SK-N-SH (cell line): Measurements from ENCODE around the gene NYNRIN. TPM values are rescaled to one million over a fixed set of nuclear protein-coding genes. Genes with fewer than 3 reads are reported as not detected.

Experiments used
- CTCF ChIA-PET: fragments of 300-600, 350-600 bp; formaldehyde crosslinking; extraction: SDS; loops from one replicate; lab custom pipeline; 2021; lab: Yijun Ruan, JAX
- POLR2A ChIA-PET: fragments of 350-600 bp; sonication (Branson Sonifier 250); formaldehyde crosslinking; extraction: SDS; loops from one replicate; lab custom pipeline; 2020; ENCODE audit warnings: antibody characterized with exemption, inconsistent platforms; lab: Yijun Ruan, JAX
- DNase-seq: peaks from one replicate; pipeline ENCODE4 v3.0.0; 2012
- H2AFZ ChIP-seq: fragments of 200-600 bp; sonication (generic); 2 replicates; pipeline ENCODE4 v1.8.1; 2016; ENCODE audit warnings: antibody characterized with exemption, mild to moderate bottlenecking, low read depth
- H3F3A ChIP-seq: fragments of 200-600 bp; sonication (generic); replicated peaks from 2 replicates; pipeline ENCODE3; 2016; ENCODE audit warnings: antibody characterized with exemption, mild to moderate bottlenecking; ENCODE audit not compliant: insufficient read depth
- H3K27ac ChIP-seq, 2 experiments: fragments of 200-500 bp in 1 of 2; fragments of 200-600 bp in 1 of 2; sonication (Bioruptor generic) in 1 of 2; sonication (generic), shearing (Covaris generic) in 1 of 2; 2 replicates each; pipeline versions ENCODE4 v1.5.1 to v1.6.1; 2014 to 2016; ENCODE audit warnings: low read depth in 2 of 2, inconsistent platforms in 1 of 2, low read length in 1 of 2, mild to moderate bottlenecking in 1 of 2, mixed read lengths in 1 of 2
- H3K27me3 ChIP-seq: fragments of 200-600 bp; sonication (generic), shearing (Covaris generic); 2 replicates; pipeline ENCODE4 v1.6.1; 2016; ENCODE audit warnings: mixed run types; ENCODE audit not compliant: insufficient read depth
- H3K36me3 ChIP-seq, 2 experiments: fragments of 200-500 bp in 1 of 2; fragments of 200-600 bp in 1 of 2; sonication (Bioruptor generic) in 1 of 2; sonication (generic) in 1 of 2; replicated peaks in 1 of 2; 2 replicates each; pipeline versions ENCODE3 to v1.5.1; 2014 to 2016; ENCODE audit warnings: low read length in 1 of 2, mild to moderate bottlenecking in 1 of 2; ENCODE audit not compliant: insufficient read depth in 2 of 2, control insufficient read depth in 1 of 2
- H3K4me1 ChIP-seq, 2 experiments: fragments of 200-500 bp in 1 of 2; fragments of 200-600 bp in 1 of 2; sonication (Bioruptor generic) in 1 of 2; sonication (generic), shearing (Covaris generic) in 1 of 2; 2 replicates each; pipeline versions ENCODE4 v1.5.1 to v1.6.1; 2014 to 2016; ENCODE audit warnings: low read depth in 1 of 2, low read length in 1 of 2, mixed run types in 1 of 2; ENCODE audit not compliant: insufficient read depth in 2 of 2, control insufficient read depth in 1 of 2
- H3K4me2 ChIP-seq: fragments of 200-600 bp; sonication (generic), shearing (Covaris generic); 2 replicates; pipeline ENCODE4 v1.6.1; 2017; ENCODE audit warnings: mixed run types
- H3K4me3 ChIP-seq, 2 experiments: fragments of 200-500 bp in 1 of 2; fragments of 200-600 bp in 1 of 2; sonication (Bioruptor generic) in 1 of 2; sonication (generic), shearing (Covaris generic) in 1 of 2; 2 replicates each; pipeline versions ENCODE4 v1.5.1 to v1.8.1; 2014 to 2016; ENCODE audit warnings: low read depth in 2 of 2, inconsistent platforms in 1 of 2, low read length in 1 of 2, mild to moderate bottlenecking in 1 of 2, mixed read lengths in 1 of 2, moderate library complexity in 1 of 2
- H3K79me2 ChIP-seq: fragments of 200-600 bp; sonication (generic); 2 replicates; pipeline ENCODE4 v1.8.1; 2017; ENCODE audit warnings: mild to moderate bottlenecking; ENCODE audit not compliant: insufficient read depth
- H3K9ac ChIP-seq: fragments of 200-600 bp; sonication (generic); 2 replicates; pipeline ENCODE4 v1.6.1; 2017; ENCODE audit warnings: mixed run types
- H3K9me2 ChIP-seq: fragments of 200-600 bp; sonication (generic); 2 replicates; pipeline ENCODE4 v1.6.1; 2017; ENCODE audit warnings: mixed run types
- H3K9me3 ChIP-seq: fragments of 200-600 bp; sonication (generic); 2 replicates; pipeline ENCODE4 v1.6.1; 2017; ENCODE audit warnings: mixed run types, mild to moderate bottlenecking, moderate library complexity
- H4K20me1 ChIP-seq: fragments of 200-600 bp; sonication (generic); 2 replicates; pipeline ENCODE4 v1.6.1; 2017; ENCODE audit warnings: mild to moderate bottlenecking, mixed run types; ENCODE audit not compliant: insufficient read depth
- EZH2phosphoT487 ChIP-seq: fragments of 200-600 bp; sonication (generic); IDR thresholded peaks from 2 replicates; pipeline ENCODE4 v1.6.1; 2017; ENCODE audit warnings: low read depth, mixed run types, mild to moderate bottlenecking, antibody characterized with exemption, moderate library complexity, borderline replicate concordance
- GABPA ChIP-seq: IDR thresholded peaks from 2 replicates; pipeline ENCODE4 v1.4.0; 2012; ENCODE audit warnings: low read depth, mild to moderate bottlenecking
- JUND ChIP-seq: IDR thresholded peaks from 2 replicates; pipeline ENCODE4 v1.4.0; 2012
- MEF2A ChIP-seq: IDR thresholded peaks from 2 replicates; pipeline ENCODE4 v1.4.0; 2012; ENCODE audit warnings: low read depth, borderline replicate concordance
- MXI1 ChIP-seq: IDR thresholded peaks from 2 replicates; pipeline ENCODE4 v1.6.1; 2012; ENCODE audit warnings: mild to moderate bottlenecking, low read depth, low read length, improper control_type of control experiment
- POLR2AphosphoS5 ChIP-seq: IDR thresholded peaks from 2 replicates; pipeline ENCODE4 v1.6.1; 2012; ENCODE audit warnings: low read depth, low read length
- RCOR1 ChIP-seq: fragments of 150-350 bp; IDR thresholded peaks from 2 replicates; pipeline ENCODE4 v1.6.1; 2017; ENCODE audit warnings: antibody characterized with exemption, low read length
- RFX5 ChIP-seq: IDR thresholded peaks from 2 replicates; pipeline ENCODE4 v1.6.1; 2012; ENCODE audit warnings: mild to moderate bottlenecking, improper control_type of control experiment, low read length
- SIN3A ChIP-seq: IDR thresholded peaks from 2 replicates; pipeline ENCODE4 v1.6.1; 2012; ENCODE audit warnings: low read depth, mild to moderate bottlenecking, low read length, moderate library complexity, borderline replicate concordance
- SMC3 ChIP-seq: IDR thresholded peaks from 2 replicates; pipeline ENCODE4 v1.6.1; 2012; ENCODE audit warnings: low read depth, low read length, improper control_type of control experiment
- TAF1 ChIP-seq: IDR thresholded peaks from 2 replicates; pipeline ENCODE4 v1.6.1; 2012; ENCODE audit warnings: low read depth, mild to moderate bottlenecking, low read length, moderate library complexity, borderline replicate concordance
- TCF12 ChIP-seq: IDR thresholded peaks from 2 replicates; pipeline ENCODE4 v1.4.0; 2012
- YY1 ChIP-seq: IDR thresholded peaks from 2 replicates; pipeline ENCODE4 v1.4.0; 2012; ENCODE audit warnings: low read depth, mild to moderate bottlenecking
- WGBS: methylation state at CpG from one replicate; pipeline ENCODE4 v1.1.6; 2017; ENCODE audit warnings: low lambda C conversion rate; 5-methylcytosine and 5-hydroxymethylcytosine counted together
- polyA plus RNA-seq, 3 experiments: library from polyadenylated mRNA; depleted of rRNA; stranded (reverse); fragments of >200 nt; gene quantifications; 2 replicates each; pipeline ENCODE4 v1.2.3, GENCODE V29; 2012
- TF ChIP-seq, protein P1 (sequence below): IDR thresholded peaks from 2 replicates; pipeline ENCODE4; 2012
- TF ChIP-seq, protein P2 (sequence below): fragments of 150-350 bp; IDR thresholded peaks from 2 replicates; pipeline ENCODE4 v1.6.1; 2016; ENCODE audit warnings: mild to moderate bottlenecking, low read depth, low read length
- TF ChIP-seq, protein P3 (sequence below): IDR thresholded peaks from 2 replicates; pipeline ENCODE4 v1.4.0; 2012; ENCODE audit warnings: low read depth
- TF ChIP-seq, protein P4 (sequence below): fragments of 200-600 bp; sonication (generic); IDR thresholded peaks from 2 replicates; pipeline ENCODE4 v1.6.1; 2017; ENCODE audit warnings: antibody characterized with exemption, mild to moderate bottlenecking, moderate library complexity
- TF ChIP-seq, protein P5 (sequence below): IDR thresholded peaks from 2 replicates; pipeline ENCODE4 v1.6.1; 2012; ENCODE audit warnings: mild to moderate bottlenecking, low read depth, low read length, moderate library complexity

Gene NYNRIN
- polyA plus RNA-seq, 1 of the 3 experiments (the other 2 are of a cell fraction), result 4.8 TPM

DNA sequence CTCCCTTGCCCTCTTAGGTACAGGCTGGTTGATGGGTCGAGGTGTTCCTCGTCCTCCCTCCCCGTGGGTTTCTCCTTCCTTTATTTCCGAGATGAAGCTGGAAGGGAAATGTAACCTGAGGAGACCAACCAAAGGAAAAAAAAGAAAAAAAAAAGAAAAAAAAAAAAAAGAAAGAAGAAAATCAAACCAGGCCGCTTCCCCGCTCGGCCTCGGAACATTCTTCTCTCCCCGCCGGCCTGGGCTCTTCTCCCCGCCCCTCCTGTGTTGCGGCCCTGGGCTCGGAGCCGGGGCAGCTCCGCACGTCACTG is 32.4 kb upstream of the NYNRIN start:
- Histone ChIP-seq H3K4me3 (peak overlapping the region; percentile 85 to 86), H3K27ac (peak overlapping the region; percentile 93 to 99), H2AFZ (peak overlapping the region; percentile 93), H3K4me2 (peak overlapping the region; percentile 100), H4K20me1 (no peaks in the 10 kb centered on the region), H3K27me3 (no peaks in the 10 kb centered on the region), H3K36me3 (no peaks in the 10 kb centered on the region), H3K9me3 (no peaks in the 10 kb centered on the region), H3F3A (peaks cover 23% of the 10 kb centered on the region), H3K79me2 (no peaks in the 10 kb centered on the region), H3K4me1 (peaks cover 14 to 25% of the 10 kb centered on the region in 2 experiments; a peak in 3 of 4 replicates), H3K9ac (peak overlapping the region; percentile 62), H3K9me2 (no peaks in the 10 kb centered on the region)
- 3% methylated on average over 13 of the region's 16 CpGs for WGBS
- POLR2A ChIA-PET, result interaction anchor here (0.8 to 2.3 kb wide), 8 partner anchors 24 to 133 kb away, joined by 3 to 37 read pairs (median 4); partner anchors contain the start of genes CBLN3, KHNYN and SDR39U1
- no peak for DNase-seq
- CTCF ChIA-PET, result interaction anchor here (0.7 to 2.4 kb wide), 33 partner anchors 9 to 143 kb away, joined by 3 to 275 read pairs (median 11); partner anchors contain the start of genes CBLN3, CIDEB, KHNYN and LTB4R2
- TF ChIP-seq, protein P1, sequence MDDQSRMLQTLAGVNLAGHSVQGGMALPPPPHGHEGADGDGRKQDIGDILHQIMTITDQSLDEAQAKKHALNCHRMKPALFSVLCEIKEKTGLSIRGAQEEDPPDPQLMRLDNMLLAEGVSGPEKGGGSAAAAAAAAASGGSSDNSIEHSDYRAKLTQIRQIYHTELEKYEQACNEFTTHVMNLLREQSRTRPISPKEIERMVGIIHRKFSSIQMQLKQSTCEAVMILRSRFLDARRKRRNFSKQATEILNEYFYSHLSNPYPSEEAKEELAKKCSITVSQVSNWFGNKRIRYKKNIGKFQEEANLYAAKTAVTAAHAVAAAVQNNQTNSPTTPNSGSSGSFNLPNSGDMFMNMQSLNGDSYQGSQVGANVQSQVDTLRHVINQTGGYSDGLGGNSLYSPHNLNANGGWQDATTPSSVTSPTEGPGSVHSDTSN, result no peak
- TF ChIP-seq SIN3A (no peak), MEF2A (no peak), MXI1 (peak; percentile 6; the same call in 1 of the 2 replicates), TCF12 (no peak), JUND (no peak)

DNA sequence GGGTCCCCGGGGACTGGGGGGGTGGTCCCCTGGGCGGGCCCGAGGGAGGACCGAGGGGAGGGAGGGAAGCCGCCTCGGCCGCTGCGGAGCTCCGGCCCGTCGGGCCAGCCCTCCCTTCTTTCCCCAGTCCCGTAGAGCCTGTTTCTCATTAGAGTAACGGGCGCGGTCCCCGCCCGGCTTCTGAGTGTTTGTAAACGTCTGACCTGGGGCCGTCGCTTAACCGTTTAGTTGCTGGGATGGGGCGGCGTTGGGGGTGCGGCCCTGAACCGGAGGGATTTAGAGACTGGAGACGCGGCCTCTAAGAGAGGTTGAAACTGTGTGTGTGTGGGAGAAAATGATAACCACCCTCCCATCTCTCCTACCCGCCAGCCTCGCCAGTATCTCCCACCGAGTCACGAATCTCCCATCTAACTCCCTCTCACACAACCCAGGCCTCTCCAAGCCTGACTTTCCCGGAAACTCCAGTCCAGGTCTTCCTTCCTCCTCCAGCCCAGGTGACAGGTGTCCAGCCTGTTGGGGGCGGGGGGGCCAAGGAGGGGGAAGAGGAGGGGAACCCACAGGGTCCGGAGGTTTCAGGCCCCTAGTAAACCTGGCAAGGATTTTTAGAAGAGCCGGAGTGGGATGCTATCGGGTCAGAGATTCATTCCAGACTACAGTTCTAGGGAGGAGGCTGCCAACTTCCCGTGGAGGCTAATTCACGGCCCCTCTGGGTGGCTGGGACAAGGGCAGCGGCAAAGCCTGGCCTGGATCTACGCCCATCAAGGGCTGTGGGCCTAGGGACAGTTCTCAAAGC is 31.9 kb upstream of the NYNRIN start:
- peaks cover 14 to 25% of the 10 kb centered on the region in 2 experiments; a peak in 3 of 4 replicates for H3K4me1 ChIP-seq
- peak overlapping the region; percentile 62 for H3K9ac ChIP-seq
- TF ChIP-seq SMC3 (no peak), YY1 (peak; percentile 47; the same call in 1 of the 2 replicates), RFX5 (0 out of 2 replicates have a peak, but pooled peaks have one; percentile 21), RCOR1 (peak; percentile 25), TAF1 (peak; percentile 52), GABPA (no peak), TCF12 (peak; percentile 90), EZH2phosphoT487 (no peak), POLR2AphosphoS5 (peak; percentile 53; the same call in 1 of the 2 replicates)
- TF ChIP-seq, protein P2, sequence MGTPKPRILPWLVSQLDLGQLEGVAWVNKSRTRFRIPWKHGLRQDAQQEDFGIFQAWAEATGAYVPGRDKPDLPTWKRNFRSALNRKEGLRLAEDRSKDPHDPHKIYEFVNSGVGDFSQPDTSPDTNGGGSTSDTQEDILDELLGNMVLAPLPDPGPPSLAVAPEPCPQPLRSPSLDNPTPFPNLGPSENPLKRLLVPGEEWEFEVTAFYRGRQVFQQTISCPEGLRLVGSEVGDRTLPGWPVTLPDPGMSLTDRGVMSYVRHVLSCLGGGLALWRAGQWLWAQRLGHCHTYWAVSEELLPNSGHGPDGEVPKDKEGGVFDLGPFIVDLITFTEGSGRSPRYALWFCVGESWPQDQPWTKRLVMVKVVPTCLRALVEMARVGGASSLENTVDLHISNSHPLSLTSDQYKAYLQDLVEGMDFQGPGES, result no peak
- TF ChIP-seq, protein P3, sequence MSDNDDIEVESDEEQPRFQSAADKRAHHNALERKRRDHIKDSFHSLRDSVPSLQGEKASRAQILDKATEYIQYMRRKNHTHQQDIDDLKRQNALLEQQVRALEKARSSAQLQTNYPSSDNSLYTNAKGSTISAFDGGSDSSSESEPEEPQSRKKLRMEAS, result peak; percentile 51
- TF ChIP-seq, protein P4, sequence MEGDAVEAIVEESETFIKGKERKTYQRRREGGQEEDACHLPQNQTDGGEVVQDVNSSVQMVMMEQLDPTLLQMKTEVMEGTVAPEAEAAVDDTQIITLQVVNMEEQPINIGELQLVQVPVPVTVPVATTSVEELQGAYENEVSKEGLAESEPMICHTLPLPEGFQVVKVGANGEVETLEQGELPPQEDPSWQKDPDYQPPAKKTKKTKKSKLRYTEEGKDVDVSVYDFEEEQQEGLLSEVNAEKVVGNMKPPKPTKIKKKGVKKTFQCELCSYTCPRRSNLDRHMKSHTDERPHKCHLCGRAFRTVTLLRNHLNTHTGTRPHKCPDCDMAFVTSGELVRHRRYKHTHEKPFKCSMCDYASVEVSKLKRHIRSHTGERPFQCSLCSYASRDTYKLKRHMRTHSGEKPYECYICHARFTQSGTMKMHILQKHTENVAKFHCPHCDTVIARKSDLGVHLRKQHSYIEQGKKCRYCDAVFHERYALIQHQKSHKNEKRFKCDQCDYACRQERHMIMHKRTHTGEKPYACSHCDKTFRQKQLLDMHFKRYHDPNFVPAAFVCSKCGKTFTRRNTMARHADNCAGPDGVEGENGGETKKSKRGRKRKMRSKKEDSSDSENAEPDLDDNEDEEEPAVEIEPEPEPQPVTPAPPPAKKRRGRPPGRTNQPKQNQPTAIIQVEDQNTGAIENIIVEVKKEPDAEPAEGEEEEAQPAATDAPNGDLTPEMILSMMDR, result no peak
- TF ChIP-seq, protein P5, sequence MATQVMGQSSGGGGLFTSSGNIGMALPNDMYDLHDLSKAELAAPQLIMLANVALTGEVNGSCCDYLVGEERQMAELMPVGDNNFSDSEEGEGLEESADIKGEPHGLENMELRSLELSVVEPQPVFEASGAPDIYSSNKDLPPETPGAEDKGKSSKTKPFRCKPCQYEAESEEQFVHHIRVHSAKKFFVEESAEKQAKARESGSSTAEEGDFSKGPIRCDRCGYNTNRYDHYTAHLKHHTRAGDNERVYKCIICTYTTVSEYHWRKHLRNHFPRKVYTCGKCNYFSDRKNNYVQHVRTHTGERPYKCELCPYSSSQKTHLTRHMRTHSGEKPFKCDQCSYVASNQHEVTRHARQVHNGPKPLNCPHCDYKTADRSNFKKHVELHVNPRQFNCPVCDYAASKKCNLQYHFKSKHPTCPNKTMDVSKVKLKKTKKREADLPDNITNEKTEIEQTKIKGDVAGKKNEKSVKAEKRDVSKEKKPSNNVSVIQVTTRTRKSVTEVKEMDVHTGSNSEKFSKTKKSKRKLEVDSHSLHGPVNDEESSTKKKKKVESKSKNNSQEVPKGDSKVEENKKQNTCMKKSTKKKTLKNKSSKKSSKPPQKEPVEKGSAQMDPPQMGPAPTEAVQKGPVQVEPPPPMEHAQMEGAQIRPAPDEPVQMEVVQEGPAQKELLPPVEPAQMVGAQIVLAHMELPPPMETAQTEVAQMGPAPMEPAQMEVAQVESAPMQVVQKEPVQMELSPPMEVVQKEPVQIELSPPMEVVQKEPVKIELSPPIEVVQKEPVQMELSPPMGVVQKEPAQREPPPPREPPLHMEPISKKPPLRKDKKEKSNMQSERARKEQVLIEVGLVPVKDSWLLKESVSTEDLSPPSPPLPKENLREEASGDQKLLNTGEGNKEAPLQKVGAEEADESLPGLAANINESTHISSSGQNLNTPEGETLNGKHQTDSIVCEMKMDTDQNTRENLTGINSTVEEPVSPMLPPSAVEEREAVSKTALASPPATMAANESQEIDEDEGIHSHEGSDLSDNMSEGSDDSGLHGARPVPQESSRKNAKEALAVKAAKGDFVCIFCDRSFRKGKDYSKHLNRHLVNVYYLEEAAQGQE, result no peak

More for the DNA sequence above, 31.9 kb upstream of the NYNRIN start:
- Histone ChIP-seq H3F3A (peaks cover 23% of the 10 kb centered on the region), H3K4me2 (peak overlapping the region; percentile 100), H3K27me3 (no peaks in the 10 kb centered on the region), H4K20me1 (no peaks in the 10 kb centered on the region), H3K27ac (peak overlapping the region; percentile 93 to 99), H2AFZ (peak overlapping the region; percentile 93), H3K36me3 (no peaks in the 10 kb centered on the region), H3K79me2 (no peaks in the 10 kb centered on the region), H3K9me2 (no peaks in the 10 kb centered on the region), H3K4me3 (peak overlapping the region; percentile 85 to 86), H3K9me3 (no peaks in the 10 kb centered on the region)
- DNase-seq, result peak; percentile 85
- ChIA-PET POLR2A (interaction anchor here (0.8 to 2.3 kb wide), 7 partner anchors 23 to 133 kb away, joined by 3 to 37 read pairs (median 5); partner anchors contain the start of genes CBLN3, KHNYN and SDR39U1), CTCF (interaction anchor here (0.7 to 2.4 kb wide), 32 partner anchors 8 to 143 kb away, joined by 3 to 275 read pairs (median 11); partner anchors contain the start of genes CBLN3, CIDEB, KHNYN and LTB4R2)
- 2% methylated on average over 26 of the region's 40 CpGs for WGBS
